GM19193 (cell line): Measurements from ENCODE around the gene CDH4.

Experiments
- POLR2A ChIP-seq: IDR thresholded peaks from 4 replicates; pipeline ENCODE4 v1.6.1; 2011; ENCODE audit not compliant: insufficient read depth, insufficient read length; ENCODE audit errors: extremely low read depth

Gene CDH4

GRCh38 chr20:61900011-61900944 is 648.2 kb downstream of the CDH4 start:
- TF ChIP-seq POLR2A: no peak

GRCh38 chr20:61900945-61901293 is 648.9 kb downstream of the CDH4 start:
- TF ChIP-seq POLR2A: no peak

- TF ChIP-seq POLR2A: no peak
Observed at GRCh38 chr20:61901392-61902220, 649.5 kb downstream of the CDH4 start.

- TF ChIP-seq POLR2A: no peak
Observed at GRCh38 chr20:61902221-61902869, 650.3 kb downstream of the CDH4 start.

GRCh38 chr20:61903575-61904340 is 651.7 kb downstream of the CDH4 start:
- no peak for TF ChIP-seq POLR2A

GRCh38 chr20:61904456-61904855 is 652.4 kb downstream of the CDH4 start:
- TF ChIP-seq POLR2A: no peak

- TF ChIP-seq POLR2A: no peak
Observed at GRCh38 chr20:61905781-61906523, 653.9 kb downstream of the CDH4 start.

GRCh38 chr20:61907081-61907891 is 655.2 kb downstream of the CDH4 start:
- no peak for TF ChIP-seq POLR2A

- no peak for TF ChIP-seq POLR2A
Observed at GRCh38 chr20:61908057-61909026, 656.3 kb downstream of the CDH4 start.

- TF ChIP-seq POLR2A: no peak
Observed at GRCh38 chr20:61909028-61909427, 657.0 kb downstream of the CDH4 start.

GRCh38 chr20:61909821-61910220 is 657.8 kb downstream of the CDH4 start:
- TF ChIP-seq POLR2A: no peak

GRCh38 chr20:61911824-61912223 is 659.8 kb downstream of the CDH4 start:
- TF ChIP-seq POLR2A: no peak
